ENCODE results near the gene CEBPE.
A peak's percentile ranks its signal among the peaks of the same experiment; 100 is the strongest.

CEBPE gene

GRCh38 chr14:23118506-23119362 lies at the start of gene CEBPE:
Gene CEBPE, minus strand, starts transcription at chr14:23119255. Its CDS starts 164 bp downstream, at chr14:23119091.
- no peak for DNase-seq

GRCh38 chr14:23168246-23168645 lies 49.2 kb upstream of the CEBPE start:
- DNase-seq: no peak

DNA sequence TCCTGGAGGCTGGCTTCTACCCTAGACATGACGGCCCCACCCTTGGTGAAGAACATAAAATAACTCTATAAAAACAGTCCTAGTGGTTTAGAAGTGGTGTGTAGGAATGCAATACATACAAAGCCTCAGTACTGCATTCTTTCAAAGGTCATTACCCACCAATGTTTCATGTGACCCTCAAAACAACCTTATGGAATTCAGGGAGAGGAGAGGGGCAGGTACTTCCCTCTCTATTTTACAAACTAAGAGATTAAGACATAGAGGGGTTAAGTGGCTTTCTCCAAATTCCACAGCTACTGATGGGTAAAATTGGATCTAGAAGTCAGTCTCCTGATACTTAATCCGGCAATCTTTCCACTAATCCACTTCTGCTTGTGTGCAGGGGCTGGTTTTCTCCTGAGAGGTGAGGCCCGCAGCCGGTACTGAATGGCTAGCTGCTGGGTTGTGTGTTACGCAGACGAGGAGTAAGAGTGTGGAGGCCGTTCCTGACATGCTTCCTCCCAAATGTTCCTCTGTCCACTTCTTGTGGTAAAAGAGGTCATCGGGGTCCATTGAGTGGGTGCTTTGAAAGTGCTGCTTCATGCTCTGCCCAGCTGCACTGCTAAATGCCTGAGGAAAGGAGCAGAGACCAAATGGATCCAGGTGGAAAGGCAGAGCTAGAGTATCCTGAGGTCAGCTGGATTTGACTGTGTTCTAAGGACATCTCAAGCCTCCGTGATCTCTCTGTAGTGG lies 48.2 kb upstream of the CEBPE start:
- DNase-seq: peak; percentile 64

DNA sequence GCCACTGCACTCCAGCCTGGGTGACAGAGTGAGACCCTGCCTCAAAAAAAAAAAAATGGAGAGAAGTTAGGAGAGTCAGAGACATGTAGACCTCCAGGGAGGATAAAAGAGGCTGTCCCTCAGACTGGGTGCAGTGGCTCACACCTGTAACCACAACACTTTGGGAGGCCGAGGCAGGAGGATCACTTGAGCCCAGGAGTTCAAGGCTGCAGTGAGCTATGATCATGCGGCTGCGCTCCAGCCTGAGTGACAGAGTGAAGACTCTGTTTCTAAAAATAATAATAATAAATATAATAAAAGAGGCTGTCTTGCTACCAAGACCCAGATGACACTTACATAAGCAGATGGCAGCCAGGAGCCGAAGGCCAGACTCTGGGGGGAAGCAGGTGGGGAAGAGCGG lies 45.9 kb upstream of the CEBPE start:
- DNase-seq: no peak

- no peak for DNase-seq
Measured at GRCh38 chr14:23164250-23164649, 45.2 kb upstream of the CEBPE start.

GRCh38 chr14:23163830-23164229 lies 44.8 kb upstream of the CEBPE start:
- DNase-seq: no peak

DNA sequence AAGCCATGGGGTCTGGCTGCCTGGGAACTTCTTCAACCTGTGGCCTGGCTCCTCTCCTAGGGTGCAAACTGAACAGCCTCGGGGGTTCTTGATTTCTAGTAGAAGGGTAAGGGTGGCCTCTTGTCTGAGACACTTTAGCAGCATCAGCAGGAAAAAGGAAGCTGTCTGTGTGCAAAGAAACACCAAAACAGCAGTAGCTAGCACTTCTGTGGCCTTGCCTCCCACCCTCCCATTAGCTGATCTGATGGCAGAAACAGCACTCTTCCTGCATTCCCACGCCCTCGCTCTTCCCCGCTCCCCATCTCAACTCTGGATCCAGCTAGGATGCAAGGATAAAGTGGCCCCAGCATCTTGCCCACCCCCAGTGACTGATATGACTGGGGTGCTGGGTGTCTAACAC lies 43.7 kb upstream of the CEBPE start:
- DNase-seq: no peak

DNA sequence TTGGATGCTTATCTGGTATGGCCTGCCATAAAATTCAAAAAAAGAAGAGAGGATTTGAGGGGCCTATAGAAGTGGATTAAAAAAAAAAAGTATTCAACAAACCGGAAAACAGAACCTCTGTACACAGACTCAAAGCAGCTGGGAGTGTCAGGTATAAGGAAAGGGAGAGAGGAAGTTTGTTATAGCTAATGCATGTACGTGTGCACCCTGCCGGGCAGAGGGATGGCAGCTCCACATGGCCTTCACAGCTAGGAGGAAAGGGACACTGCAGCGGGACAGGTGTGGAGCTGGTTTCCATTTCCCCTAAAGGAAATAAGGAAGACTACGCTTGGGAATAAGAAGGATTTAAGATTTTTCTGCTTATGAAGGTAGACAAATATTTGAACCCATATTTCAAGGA lies 43.0 kb upstream of the CEBPE start:
- DNase-seq: no peak

GRCh38 chr14:23160924-23161522 lies 42.0 kb upstream of the CEBPE start:
- peak; percentile 91 for DNase-seq

DNA sequence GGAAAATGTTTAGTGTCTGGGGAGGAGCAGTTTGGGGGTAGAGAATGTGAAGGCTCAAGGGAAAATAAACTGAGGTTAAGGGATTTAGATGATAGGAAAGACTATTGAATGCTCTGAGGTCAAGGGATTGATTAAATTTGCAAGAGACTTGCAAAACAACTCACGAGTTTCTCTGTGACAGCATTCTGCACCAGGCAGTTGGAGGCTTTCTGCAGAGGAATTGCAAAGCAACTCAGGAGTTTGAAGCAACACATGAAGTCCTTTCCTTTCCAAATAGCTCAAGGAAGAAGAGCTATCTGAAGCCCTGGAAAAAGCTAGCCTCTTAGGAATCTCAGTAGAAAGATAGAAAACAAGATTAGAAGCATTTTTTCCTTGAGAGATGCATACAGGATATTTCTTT lies 40.5 kb upstream of the CEBPE start:
- DNase-seq: no peak

GRCh38 chr14:23158779-23159178 lies 39.7 kb upstream of the CEBPE start:
- DNase-seq: no peak

GRCh38 chr14:23154964-23155587 lies 36.0 kb upstream of the CEBPE start:
- DNase-seq: peak; percentile 75

- DNase-seq: peak; percentile 70
Measured at GRCh38 chr14:23153851-23154796, 35.1 kb upstream of the CEBPE start.

DNA sequence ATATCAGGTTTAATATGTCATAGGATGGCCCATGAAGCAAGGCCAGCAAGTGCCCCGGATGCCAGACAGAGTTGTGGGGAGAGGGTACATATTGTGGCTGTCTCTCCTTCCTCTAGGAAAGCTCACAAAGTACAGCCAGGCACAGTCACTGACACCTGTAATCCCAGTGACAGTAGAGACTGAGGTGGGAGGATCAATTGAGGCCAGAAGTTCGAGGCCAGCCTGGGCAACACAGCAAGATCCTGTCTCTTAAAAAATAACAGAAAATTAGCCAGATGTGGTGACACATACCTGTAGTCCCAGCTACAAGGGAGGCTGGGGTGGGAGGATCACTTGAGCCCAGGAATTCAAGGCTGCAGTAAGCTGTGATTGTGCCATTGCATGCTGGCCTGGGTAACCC lies 32.3 kb upstream of the CEBPE start:
- DNase-seq: no peak

DNA sequence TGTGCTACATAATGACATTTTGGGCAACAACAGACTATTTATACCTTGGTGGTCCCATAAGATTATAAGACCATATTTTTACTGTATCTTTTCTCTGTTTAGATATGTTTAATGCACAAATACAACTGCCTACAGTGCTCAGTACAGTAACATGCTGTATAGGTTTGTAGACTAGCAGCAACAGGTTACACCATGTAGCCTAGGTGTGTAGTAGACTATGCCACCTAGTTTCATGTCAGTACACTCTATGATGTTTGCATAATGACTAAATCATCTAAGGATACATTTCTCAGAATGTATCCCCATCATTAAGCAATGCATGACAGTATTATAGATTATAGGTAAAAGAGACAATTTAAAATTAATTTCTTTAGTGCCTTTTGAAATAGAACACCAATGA lies 30.7 kb upstream of the CEBPE start:
- no peak for DNase-seq

DNA sequence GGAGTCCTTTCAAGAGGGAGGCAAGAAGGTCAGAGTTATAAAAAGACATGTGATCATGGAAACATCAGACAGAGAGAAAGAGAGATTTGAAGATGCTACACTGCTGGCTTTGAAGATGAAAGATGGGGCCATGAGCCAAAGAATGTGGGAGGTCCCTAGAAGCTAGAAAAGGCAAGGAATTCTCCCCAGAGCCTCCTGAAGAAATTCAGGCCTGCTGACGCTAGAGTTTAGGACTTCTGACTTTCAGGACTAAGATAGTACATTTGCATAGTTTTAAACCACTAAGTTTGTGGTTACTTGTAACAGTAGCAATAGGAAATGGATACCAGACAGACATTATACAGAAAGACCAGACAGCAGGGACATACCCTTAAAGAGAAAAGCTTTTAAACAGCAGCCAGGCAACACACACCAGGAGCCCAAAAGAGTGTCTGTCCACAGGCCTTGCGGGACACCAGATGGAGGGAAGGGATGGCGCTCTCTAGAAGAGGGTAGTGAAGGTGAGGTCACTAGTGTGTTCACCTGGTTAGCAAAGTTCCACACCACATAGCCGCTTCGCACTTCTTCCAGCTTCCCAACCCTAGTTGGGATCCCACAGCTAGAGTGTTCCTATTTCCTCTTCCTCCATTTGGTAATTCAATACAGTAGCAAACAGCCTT lies 29.7 kb upstream of the CEBPE start:
- DNase-seq: no peak

- DNase-seq: no peak
Measured at GRCh38 chr14:23147676-23148075, 28.6 kb upstream of the CEBPE start.

- DNase-seq: no peak
Measured at GRCh38 chr14:23146980-23147379, 27.9 kb upstream of the CEBPE start.

DNA sequence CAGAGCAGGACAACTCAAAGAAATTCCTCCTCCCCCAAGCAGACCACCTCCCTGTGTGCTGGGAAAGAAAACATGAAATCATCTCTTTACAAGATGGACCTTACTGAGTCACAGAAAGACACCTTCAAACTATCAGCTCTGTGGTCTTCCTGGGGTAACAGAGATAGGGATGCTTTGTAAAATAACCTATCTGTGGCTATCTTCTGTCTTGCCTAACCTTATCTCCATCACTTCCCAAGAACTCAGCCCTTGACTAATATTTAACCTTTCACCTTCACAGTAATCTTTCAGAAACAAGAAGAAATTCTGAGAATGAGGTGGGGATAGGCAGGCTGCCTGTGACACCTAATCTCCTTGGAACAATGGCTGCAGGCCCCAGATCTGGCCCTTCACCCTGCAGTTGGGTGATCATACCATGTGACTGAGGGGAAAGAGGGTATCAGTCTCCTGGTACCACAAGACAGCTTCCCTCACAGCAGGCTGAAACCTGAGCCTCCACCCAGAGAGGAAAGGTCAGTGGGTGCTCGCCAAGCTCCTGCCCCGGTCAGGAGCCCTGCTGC lies 27.4 kb upstream of the CEBPE start:
- DNase-seq: no peak

- no peak for DNase-seq
Measured at GRCh38 chr14:23145794-23146350, 26.8 kb upstream of the CEBPE start.

DNA sequence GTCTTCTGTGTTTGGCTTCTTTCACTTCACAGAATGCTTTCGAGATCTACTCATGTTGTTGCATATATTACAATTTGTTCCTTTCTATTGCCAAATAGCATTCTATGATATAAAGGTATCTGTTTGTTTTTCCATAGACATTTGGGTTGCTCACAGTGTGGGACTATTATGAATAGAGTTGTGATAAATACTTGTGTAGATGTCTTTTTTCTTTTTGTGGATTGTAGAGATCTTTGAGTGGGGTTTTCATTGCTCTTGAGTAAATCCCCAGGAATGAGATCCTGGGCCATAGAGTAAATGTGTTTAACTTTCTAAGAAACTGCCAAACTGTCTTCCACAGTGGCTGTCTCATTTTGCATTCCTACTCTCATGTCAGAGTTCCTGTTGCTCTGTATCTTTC lies 24.9 kb upstream of the CEBPE start:
- DNase-seq: no peak
